ENCODE data around the gene HERC4.

GRCh38 chr10:68090586-68090985 lies 15.5 kb upstream of the HERC4 start:
- TF ChIP-seq CTCF (IDR thresholded peaks at IDR 0.05 in 2 of 3, conservative IDR thresholded peaks at IDR 0.05 in 1 of 3; ENCODE audit: borderline replicate concordance in 1 of 3, insufficient read depth in 1 of 3, low read depth in 2 of 3, low read length in 2 of 3), result no peak
- TF ChIP-seq JUND (IDR thresholded peaks at IDR 0.05), result no peak
- TF ChIP-seq RAD21 (IDR thresholded peaks at IDR 0.05; ENCODE audit: low read depth), result no peak
- TF ChIP-seq FOSL1 (IDR thresholded peaks at IDR 0.05; ENCODE audit: low read depth), result no peak
- TF ChIP-seq EZH2 (IDR thresholded peaks at IDR 0.05), result no peak
- TF ChIP-seq REST (IDR thresholded peaks at IDR 0.05; ENCODE audit: low read depth), result no peak
- TF ChIP-seq EZH2phosphoT487 (IDR thresholded peaks at IDR 0.05; ENCODE audit: borderline replicate concordance), result no peak
- no peak for TF ChIP-seq SIN3A (IDR thresholded peaks at IDR 0.05; ENCODE audit: low read depth)
- no peak for TF ChIP-seq ATF3 (IDR thresholded peaks at IDR 0.05)
- no peak for TF ChIP-seq YY1 (IDR thresholded peaks at IDR 0.05; ENCODE audit: extremely low read depth, insufficient replicate concordance, low read depth, low read length)
- TF ChIP-seq POLR2A (IDR thresholded peaks at IDR 0.05; ENCODE audit: borderline replicate concordance, extremely low read depth, insufficient read depth, insufficient read length), result no peak
- TF ChIP-seq POLR2AphosphoS5 (IDR thresholded peaks at IDR 0.05; ENCODE audit: low read depth, low read length), result no peak
- no peak for TF ChIP-seq EGR1 (IDR thresholded peaks at IDR 0.05; ENCODE audit: low read depth)
- TF ChIP-seq SRF (IDR thresholded peaks at IDR 0.05; ENCODE audit: low read depth), result no peak
